Renal pelvis (tissue), 4 donors: ENCODE measurements around the gene BCKDK. TPM values are rescaled to one million over a fixed set of nuclear protein-coding genes. Genes with fewer than 3 reads are reported as not detected.

Source experiments
- DNase-seq: peaks from one replicate; pipeline ENCODE4 v3.0.0-alpha.2; 2013
- polyA plus RNA-seq, 3 donors: library from polyadenylated mRNA; unstranded; fragments of 120-200 nt; gene quantifications; one replicate each; pipeline ENCODE4 v1.2.1, GENCODE V29; 2013; ENCODE audit not compliant: insufficient read length in 3 of 3

BCKDK gene
- polyA plus RNA-seq, 3 donors: 40.4 to 47.7 (median 41.6) TPM

DNA sequence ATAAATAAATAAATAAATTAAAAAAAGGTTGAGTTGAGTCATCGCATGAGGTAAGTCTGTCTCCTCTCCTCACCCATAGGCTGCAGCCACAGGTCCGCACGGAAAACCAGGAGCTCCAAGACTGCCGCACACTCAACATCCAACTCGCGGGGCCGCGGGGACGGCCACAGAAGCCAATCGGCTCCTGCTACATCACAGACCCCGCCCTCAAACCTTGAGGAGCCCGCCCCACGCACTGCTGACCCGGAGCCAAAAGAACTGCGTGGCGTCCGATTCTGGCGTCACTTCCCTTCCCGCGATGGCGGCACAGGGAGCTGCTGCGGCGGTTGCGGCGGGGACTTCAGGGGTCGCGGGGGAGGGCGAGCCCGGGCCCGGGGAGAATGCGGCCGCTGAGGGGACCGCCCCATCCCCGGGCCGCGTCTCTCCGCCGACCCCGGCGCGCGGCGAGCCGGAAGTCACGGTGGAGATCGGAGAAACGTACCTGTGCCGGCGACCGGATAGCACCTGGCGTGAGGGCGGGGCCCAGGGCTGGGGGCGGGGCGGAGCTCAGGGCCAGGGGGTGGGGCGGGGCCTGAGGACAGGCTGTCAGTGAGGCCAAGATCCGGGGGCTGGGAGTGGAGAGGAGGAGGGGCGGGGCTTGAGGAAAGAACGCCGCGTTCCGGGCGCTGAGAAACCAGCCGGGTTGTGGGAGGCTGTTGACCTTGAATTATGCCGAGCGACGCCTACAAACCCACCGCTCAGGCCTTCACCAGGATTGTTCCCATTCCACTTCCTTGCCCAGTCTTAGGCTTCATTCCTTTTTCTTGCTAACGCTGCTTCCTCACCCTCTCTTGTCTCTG, 9.4 kb downstream of the BCKDK start, which contains the start of gene KAT8:
TSS of gene KAT8 (plus strand) at position 281 of the 839 bp plus-strand sequence. CDS start at position 299, 18 bp downstream.
- DNase-seq: peak; percentile 98

DNA sequence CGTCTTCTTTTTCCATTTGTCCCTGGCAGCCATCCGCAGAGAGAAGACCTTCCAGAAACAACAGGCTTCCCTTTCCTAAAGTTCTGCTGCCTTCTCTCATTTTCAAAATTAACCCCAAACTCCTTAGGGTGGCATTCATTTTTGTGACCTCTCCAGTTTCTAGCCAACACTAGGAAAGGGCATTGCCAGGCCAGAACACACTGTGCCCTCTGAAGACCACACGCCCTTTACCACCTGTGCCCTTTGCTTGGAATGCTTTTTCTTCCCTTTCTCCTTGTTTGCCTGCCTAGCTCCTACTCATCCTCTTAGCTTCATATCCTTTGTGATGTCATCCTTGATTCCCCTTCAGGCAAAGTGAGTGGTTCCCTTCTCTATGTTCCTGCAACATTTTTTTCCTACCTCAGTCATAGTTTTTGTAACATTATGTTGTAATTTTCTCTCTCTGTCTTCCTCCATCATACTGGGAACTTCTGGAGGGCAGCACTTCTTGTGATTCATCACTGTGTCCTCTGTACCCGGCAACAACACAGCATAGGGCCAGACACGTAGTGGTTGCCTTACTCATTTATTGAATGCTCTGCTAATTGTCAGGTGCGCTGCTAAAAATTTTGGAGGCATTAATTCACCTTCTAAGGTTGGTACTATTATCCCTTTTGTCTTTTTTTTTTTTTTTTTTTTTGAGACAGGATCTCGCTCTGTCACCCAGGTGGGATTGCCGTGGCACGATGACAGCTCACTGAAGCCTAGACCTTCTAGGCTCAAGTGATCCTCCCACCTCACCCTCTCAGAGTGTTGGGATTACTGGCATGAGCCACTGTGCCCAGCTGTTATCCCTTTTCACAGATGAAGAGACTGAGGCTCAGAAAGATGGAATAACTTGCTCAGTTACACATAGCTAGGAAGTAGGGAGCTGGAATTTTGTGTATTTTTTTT, 10.3 kb downstream of the BCKDK start:
- DNase-seq: no peak

DNA sequence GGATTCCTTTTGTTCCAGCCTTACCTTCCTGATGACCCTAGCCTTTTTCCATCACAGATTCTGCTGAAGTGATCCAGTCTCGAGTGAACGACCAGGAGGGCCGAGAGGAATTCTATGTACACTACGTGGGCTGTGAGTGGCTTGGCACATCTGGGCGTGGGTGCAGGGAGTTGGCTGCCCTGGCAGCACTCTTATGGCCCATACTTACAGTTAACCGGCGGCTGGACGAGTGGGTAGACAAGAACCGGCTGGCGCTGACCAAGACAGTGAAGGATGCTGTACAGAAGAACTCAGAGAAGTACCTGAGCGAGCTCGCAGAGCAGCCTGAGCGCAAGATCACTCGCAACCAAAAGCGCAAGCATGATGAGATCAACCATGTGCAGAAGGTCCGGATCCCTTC, 11.9 kb downstream of the BCKDK start:
- DNase-seq: no peak

DNA sequence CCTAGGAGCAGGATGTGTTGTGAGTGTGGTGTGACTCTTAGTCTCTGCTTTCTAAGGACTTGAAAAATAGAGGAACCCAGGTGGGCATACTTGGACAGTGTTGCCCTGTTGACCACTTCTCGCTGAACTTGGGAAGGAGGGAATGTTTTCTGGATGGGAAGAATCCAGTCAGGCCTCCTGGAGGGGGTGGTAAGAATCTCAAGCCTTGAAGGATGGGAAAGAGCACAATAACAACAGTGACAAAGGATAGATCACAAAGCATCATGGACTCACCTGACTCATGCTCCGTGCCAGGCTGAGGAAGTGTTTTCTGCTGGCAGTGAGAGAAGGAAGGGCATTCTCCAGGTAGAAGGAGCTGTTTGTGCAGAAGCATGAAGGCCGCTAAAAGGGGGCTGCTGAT, 17.7 kb downstream of the BCKDK start:
- DNase-seq: no peak

DNA sequence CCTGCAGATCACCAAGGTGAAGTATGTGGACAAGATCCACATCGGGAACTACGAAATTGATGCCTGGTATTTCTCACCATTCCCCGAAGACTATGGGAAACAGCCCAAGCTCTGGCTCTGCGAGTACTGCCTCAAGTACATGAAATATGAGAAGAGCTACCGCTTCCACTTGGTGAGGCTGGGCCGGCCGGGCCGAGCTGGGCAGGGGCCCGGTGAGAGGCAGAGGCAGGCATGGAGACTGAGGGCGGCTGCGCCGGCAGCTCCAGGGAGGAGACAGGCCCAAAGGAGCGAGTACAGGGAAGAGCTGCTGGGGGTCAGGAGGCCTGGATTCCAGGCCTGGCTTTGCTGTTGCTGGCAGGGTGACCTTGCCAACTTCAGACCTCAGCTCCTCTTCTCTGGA, 19.0 kb downstream of the BCKDK start:
- DNase-seq: no peak

DNA sequence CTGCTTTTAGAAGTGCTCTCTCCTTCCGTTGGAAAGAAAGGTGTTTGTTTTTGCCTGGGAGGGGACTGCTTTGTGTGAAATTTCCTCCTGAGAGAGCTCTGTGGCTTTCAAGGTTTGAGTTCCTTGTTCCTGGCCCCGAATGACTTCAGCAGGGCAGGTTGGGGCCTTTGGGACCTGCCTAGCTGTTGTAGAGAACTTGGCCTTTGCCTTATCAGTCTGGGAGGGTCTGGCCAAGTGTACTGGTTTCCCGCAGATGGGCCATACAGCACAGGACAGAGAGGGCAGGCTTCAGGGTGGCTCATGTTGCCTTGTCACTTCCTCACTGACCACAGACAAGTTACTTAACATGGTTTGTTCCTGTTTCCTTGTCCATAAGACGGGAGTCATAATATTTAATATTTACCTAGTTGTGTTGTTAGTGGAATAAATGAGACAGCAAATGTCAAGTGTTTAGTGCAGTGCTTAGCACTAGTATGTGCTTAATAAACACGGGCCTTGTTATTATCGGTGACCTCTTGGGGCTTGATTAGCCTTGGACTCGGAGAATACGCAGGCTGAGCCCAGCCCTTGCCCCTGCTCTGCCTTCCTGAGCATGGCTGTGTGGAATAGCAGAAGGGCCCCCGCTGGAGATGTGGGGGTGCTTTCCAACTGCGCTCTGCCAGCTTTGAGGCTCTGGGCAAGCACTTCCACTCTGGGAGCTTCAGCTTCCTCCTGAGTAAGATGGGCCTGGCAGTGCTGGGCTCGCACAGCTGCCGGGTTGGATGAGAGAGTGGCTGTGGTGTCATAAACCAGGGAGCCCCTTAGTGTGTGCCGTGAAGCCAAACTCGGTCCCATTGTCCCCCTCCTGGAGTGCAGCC, 20.8 kb downstream of the BCKDK start:
- DNase-seq: no peak

DNA sequence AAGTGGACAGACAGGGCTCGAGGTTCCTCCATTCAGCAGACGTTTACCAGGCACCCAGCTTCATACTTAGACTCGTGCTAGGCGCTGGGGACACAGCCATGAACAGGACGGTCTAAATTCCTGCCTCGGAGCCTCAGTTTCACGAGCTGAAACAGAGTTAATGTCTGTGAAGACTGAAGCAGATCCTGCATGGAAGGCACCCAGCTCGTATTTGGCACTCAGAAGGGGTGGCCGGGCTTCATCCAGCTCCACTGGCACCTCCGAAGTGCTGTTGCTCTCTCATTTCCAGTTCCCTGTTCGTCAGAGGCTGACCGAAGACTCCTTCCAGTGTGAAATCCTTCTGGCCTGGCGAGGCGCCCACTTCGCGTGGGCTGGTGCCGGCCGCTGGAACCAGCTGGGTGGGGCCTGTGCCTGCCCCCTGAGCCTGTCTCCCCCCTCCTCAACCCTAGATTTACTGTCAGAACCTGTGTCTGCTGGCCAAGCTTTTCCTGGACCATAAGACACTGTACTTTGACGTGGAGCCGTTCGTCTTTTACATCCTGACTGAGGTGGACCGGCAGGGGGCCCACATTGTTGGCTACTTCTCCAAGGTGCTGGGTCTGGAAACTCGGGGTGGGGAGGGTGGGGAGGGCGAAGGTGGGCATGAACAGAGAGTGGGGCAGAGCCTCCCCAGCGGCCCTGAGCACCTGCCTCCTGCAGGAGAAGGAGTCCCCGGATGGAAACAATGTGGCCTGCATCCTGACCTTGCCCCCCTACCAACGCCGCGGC, 21.6 kb downstream of the BCKDK start:
- no peak for DNase-seq

DNA sequence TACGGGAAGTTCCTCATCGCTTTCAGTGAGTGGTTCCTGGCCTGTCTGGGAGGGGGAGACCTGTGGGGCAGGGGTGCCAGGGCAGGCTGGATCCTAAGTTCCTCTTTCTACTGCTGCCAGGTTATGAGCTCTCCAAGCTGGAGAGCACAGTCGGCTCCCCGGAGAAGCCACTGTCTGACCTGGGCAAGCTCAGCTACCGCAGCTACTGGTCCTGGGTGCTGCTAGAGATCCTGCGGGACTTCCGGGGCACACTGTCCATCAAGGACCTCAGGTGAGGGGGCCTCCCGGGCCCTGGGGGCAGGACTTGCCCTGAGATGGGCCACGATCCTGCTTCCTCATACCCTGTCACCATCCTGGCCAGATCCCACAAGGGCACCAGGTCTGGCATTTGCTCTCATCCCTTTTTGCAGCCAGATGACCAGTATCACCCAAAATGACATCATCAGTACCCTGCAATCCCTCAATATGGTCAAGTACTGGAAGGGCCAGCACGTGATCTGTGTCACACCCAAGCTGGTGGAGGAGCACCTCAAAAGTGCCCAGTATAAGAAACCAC, 22.2 kb downstream of the BCKDK start:
- no peak for DNase-seq

DNA sequence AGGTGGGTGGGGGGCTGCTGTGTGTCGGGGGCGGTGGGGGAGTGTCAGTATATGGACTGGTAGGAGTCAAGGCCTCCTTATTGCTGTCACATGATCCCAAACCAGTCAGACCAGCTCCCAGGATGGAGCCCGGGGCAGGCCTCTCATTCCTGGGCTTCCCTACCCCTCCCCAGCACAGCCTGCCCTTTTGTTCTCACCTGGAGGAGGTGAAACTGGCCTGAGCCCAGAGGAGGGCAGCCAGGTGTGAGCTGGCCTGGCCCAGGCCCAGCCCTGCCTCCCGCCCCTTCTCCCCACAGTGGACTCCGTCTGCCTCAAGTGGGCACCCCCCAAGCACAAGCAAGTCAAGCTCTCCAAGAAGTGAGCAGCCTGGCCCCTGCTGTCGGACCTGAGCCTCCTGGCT, 22.7 kb downstream of the BCKDK start:
- no peak for DNase-seq

DNA sequence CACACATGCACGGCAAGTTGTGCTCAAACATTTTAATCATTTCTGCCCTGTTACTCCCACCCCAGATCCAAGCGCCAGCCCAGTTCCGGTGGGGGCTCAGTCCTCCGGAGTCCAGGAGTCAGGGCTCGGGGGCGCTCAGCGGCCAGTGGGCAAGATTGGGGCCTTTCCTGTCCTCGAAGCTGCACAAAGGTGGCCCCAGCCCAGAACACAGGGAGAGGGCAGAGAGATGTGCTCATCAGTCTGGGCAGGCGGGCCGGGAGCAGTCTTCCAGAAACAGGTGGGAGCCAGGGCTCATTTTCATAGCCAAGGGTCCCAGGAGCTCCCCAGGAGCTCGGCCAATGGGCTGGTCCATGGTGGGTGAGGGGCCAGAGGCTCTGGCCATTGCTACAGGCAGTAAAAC, 23.2 kb downstream of the BCKDK start:
- DNase-seq: no peak

DNA sequence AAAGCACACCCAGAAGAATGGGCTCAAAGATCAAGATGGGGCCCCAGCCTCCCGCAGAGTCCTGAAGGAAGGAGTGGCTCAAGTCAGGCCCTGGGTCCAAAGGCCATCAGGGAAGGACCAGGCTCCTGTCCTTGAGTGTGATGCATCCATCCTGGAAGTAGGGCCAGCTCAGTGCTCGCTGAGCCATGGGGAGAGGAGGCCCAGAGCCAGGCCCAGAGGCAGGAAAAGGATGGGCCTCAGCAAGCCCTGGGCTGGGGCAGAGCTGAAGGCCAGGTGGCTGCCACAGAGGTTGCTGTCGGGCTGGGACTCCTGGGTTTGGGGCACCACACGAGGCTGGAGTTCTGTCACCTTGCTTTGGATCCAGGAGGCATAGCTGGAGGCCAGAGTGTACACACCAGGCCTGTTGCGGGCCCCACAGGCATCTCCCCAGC, 23.7 kb downstream of the BCKDK start:
- no peak for DNase-seq

DNA sequence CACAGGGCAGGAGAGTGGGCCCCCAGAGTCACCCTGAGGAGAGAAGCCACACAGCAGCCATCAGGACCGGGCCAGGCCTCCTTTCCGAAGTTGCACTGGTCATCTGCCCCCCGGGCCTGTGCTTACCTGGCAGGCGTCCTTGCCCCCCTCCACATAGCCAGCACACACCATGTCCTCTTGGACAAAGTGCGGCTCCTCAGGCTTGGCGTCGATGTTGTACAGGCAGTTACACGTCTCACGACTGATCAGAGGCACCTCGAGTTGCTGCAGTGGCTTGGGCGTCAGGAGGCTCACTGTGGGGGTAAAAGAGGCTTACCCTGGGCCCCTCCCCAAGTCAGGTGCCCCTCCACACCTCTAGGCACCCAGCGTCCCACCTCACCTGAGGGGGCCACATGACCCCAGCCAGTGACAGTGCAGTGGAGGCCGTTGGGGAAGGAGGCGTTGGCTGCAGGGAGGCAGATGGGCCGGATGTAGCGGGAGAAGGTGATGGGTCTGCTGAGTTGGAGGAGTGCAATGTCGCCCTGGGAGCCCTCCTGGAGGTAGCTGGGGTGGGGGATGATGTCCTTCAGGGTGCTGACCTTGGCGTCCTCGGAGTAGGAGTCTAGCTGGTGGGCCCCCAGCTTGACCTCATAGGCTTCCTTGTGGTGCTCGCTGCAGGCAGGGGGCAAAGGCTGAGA, 24.3 kb downstream of the BCKDK start:
- no peak for DNase-seq

DNA sequence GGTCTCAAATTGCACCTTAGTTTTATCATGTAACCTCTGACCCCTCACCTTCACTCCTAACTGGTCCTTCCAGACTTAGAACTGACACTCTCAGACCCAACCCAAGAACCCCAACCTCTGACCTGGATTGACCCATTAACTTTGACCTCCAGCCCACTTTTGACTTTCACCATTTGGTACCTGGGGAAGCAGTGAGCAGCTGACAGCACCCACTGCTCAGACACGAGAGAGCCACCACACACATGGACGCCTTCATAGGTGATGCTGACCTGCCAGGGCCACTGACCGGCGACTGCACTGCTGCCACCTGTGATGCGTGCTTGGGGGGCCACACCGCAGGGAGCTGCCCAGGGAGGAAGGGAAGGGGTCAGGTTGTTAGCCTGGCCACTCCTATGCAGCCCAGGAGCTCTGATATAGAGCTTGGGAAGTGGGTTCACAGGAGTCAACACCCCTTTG, 24.9 kb downstream of the BCKDK start:
- no peak for DNase-seq

DNA sequence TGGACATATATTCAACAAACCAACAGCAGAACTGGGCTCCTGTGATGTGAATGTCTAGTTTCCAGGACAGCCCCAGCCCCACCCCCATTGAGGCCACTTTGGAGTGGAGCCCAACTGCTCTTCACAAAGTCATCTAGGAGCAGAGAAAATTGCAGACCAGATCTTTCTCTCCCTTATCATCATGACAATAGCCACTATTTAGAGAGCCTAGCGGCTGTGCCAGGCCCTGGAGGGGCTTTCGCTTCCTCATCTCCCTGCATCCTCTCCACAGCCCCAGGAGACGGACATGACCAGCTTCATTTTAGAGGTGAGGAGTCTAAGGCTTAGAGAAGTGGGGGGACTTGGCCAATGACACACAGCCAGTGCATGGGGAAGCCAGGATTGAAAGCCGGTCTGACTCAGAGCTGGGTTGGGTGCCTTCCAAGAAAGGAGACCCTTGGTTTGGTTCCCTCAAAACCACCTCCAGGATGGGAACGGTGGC, 25.9 kb downstream of the BCKDK start:
- no peak for DNase-seq

DNA sequence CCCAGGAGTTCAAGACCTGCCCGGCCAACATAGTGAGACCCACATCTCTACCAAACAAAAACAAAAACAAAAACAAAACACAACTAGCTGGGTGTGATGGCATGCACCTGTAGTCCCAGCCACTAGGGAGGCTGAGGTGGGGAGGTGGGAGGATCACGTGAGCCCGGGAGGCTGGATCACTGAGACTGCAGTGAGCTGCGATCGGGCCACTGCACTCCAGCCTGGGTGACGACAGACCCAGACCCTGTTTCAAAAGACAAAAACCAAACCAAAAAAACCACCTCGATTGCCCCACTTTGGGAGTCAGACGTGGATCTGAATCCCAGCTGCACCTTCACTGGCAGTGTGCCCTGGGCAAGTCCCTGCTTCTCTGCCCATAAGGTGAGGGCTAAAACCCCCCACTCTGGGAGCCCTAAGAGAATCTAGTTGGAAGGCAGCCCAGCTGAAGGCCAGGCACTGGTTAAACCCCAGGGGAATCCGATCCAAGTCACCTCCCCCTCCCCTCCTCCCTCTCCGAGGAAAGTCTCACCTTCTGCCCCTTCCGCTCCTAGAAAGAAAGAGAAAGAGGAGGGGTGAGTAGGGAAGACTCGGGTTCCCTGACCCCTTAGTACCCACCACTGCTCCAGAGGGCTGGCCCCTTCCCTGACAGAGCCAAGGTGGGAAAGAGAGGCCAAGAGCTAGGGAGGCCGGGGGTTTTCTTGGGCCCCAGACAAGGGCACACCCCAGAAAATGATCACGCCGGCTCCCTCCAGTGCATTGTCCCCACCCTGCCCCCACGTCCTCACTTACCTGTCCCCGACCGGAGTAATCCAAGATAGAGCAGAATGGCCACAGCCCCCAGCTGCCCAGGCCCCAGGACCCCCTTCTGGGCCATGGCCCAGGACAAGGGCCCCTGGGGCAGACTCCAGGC, 26.7 kb downstream of the BCKDK start:
- DNase-seq: no peak

DNA sequence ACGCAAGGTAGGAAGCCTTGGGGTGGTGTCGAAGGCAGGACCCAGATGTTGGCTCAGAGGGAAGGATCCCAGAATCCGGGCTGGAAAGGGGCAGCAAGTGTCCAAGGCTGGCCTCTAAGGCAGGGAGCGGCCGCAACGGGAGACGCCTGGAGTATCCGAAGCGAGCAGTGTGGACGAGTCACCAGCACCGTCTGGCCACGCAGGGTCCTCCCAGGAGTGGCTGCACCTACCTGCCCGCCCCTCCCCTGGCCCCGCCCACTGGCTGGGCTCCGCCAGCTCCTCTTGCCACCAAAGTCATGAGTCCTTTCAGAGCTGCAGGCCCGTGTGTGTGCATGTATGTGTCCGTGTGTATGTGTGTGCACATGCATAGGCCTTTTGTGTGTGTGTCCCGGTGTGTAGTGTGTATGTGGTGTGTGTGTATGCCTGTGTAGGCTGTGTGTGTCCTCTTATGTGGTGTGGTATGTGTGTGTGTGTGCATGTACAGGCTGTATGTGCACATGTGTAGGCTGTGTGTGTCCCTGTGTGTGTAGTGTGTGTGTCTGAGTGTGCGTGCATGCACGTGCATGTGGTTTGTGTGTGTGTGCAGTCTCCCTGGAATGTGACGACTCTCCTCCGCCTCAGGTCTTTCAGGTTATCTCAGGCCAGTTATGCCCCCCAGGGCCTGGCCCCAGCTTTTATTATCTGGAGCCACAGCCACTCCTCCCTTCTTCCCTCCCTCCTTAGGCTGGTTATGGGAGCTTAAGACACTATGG, 27.5 kb downstream of the BCKDK start, which contains the start of gene PRSS8:
TSS of gene PRSS8 (minus strand) at position 193 of the 752 bp plus-strand sequence. CDS start 229 bp downstream, outside the sequence.
- DNase-seq: no peak

DNA sequence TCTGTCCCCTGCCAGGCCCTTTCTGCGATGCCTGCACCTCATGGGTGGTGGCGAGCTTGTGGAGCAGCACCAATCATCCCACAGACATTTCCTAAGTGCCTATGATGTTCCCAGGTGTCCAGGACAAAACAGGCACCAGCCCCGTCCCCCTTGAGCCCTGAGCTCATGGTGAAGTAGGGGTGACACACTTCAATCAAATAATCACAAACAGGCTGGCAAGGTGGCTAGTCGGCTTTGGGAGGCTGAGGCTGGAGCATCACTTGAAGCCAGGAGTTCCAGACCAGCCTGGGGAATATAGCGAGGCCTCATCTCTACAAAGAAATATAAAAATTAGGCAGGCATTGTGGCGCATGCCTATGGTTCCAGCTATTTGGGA, 28.1 kb downstream of the BCKDK start:
- no peak for DNase-seq
